ENCODE data around the gene HADHB.
"Not testable (repeated sequence)": the region's sequence is repeated elsewhere in the genome, so short reads cannot be mapped to it uniquely, and the experiment has no call there.

HADHB gene

GRCh38 chr2:26298638-26299393 lies 54.1 kb downstream of the HADHB start:
- in situ Hi-C loops (cut with MboI; ENCODE audit: low sequenced_read_pairs, unreplicated experiment) = no loop called here
- TF ChIP-seq CTCF (IDR thresholded peaks at IDR 0.05; ENCODE audit: borderline replicate concordance, control extremely low read depth, extremely low read depth, insufficient read depth, missing control alignments) = no peak
- no peak for DNase-seq (ENCODE audit: low spot score)

- in situ Hi-C loops (cut with MboI; ENCODE audit: low sequenced_read_pairs, unreplicated experiment) = no loop called here
- no peak for TF ChIP-seq CTCF (IDR thresholded peaks at IDR 0.05; ENCODE audit: borderline replicate concordance, control extremely low read depth, extremely low read depth, insufficient read depth, missing control alignments)
- no peak for DNase-seq (ENCODE audit: low spot score)
Measured at GRCh38 chr2:26299471-26300101, 54.8 kb downstream of the HADHB start.

GRCh38 chr2:26300234-26300925 lies 55.6 kb downstream of the HADHB start:
- in situ Hi-C loops (cut with MboI; ENCODE audit: low sequenced_read_pairs, unreplicated experiment) = no loop called here
- no peak for TF ChIP-seq CTCF (IDR thresholded peaks at IDR 0.05; ENCODE audit: borderline replicate concordance, control extremely low read depth, extremely low read depth, insufficient read depth, missing control alignments)
- DNase-seq (ENCODE audit: low spot score) = no peak

- no peak for TF ChIP-seq CTCF (IDR thresholded peaks at IDR 0.05; ENCODE audit: borderline replicate concordance, control extremely low read depth, extremely low read depth, insufficient read depth, missing control alignments)
- in situ Hi-C loops (cut with MboI; ENCODE audit: low sequenced_read_pairs, unreplicated experiment) = no loop called here
- no peak for DNase-seq (ENCODE audit: low spot score)
Measured at GRCh38 chr2:26302846-26303245, 58.1 kb downstream of the HADHB start.

- DNase-seq (ENCODE audit: low spot score); in situ Hi-C loops (cut with MboI; ENCODE audit: low sequenced_read_pairs, unreplicated experiment): not testable (repeated sequence)
Measured at GRCh38 chr2:26305094-26305493, 60.4 kb downstream of the HADHB start.

- DNase-seq (ENCODE audit: low spot score) = no peak
- in situ Hi-C loops (cut with MboI; ENCODE audit: low sequenced_read_pairs, unreplicated experiment) = no loop called here
- TF ChIP-seq CTCF (IDR thresholded peaks at IDR 0.05; ENCODE audit: borderline replicate concordance, control extremely low read depth, extremely low read depth, insufficient read depth, missing control alignments) = no peak
Measured at GRCh38 chr2:26305540-26305939, 60.8 kb downstream of the HADHB start.

GRCh38 chr2:26309921-26310320 lies 65.2 kb downstream of the HADHB start:
- TF ChIP-seq CTCF (IDR thresholded peaks at IDR 0.05; ENCODE audit: borderline replicate concordance, control extremely low read depth, extremely low read depth, insufficient read depth, missing control alignments) = no peak
- in situ Hi-C loops (cut with MboI; ENCODE audit: low sequenced_read_pairs, unreplicated experiment) = no loop called here
- no peak for DNase-seq (ENCODE audit: low spot score)
